Superior temporal gyrus (tissue), 1 donor: ENCODE measurements around the gene CCM2.

Experiments used
- DNase-seq: peaks from one replicate; pipeline ENCODE4 v3.0.0-alpha.2; 2016; ENCODE audit errors: extremely low spot score

Gene CCM2

GRCh38 chr7:45000093-45001032 is at the start of gene CCM2:
TSS of gene CCM2 (plus strand) at chr7:45000201. CDS start at chr7:45000334, 133 bp downstream.
- peak; percentile 32 for DNase-seq

GRCh38 chr7:44953156-44953555 is 46.8 kb upstream of the CCM2 start:
- no peak for DNase-seq

GRCh38 chr7:44955733-44956132 is 44.3 kb upstream of the CCM2 start:
- no peak for DNase-seq

DNA sequence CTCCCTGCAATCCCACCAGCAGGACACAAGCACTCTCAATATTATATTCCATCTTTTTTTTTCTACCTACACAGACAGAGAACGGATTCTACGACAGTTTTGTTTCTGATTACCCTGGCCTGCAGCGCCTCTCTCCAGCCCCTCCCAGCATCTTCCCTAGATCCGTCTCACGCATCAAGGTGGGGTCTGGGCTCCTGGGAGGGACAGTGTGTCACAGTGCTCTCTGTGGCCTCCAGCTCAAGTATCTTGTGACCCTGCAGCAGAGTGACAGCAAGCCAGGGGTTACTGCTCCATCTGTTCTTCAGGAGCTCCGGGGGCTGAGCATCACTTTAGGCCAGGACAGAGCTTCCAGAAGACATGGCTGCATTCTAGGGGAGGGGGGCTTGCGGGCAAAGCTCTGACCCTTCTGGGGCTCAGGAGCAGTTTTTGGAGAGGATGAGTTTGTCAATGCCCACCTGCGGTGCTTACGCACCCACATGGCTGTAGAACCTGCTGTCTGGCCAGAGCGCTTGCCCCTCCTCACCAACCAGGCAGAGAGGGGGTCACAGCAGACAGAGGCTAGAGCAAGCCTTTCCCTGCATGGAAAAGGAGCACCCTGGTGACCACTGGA is 43.7 kb upstream of the CCM2 start:
- no peak for DNase-seq

DNA sequence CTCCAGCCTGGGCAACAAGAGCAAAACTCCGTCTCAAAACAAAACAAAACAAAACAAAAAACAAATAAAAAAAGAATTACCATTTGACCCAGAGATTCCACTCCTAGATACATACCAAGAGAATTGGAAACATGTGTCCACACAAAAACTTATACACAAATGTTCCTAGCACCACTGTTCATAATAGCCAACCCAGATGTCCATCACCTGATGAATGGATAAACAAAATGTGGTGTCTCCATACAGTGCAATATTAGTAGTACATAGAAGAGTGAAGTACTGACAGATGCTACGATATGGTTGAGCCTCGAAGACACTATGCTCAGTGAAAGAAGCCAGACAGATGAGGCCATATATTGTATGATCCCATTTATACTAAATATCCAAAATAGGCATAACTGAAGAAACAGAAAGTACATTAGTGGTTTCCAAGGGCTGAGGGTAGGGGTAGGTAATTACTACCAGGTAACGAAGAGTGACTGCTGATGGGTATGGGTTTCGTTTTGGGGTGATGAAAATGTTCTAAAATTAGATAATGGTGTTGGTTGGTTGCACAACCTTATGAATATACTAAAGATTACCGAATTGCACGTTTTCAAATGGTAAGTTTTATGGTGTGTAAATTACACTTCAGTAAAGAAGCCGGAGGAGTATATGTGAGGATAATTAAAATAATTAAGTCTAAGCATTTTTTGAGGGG is 41.2 kb upstream of the CCM2 start:
- no peak for DNase-seq

DNA sequence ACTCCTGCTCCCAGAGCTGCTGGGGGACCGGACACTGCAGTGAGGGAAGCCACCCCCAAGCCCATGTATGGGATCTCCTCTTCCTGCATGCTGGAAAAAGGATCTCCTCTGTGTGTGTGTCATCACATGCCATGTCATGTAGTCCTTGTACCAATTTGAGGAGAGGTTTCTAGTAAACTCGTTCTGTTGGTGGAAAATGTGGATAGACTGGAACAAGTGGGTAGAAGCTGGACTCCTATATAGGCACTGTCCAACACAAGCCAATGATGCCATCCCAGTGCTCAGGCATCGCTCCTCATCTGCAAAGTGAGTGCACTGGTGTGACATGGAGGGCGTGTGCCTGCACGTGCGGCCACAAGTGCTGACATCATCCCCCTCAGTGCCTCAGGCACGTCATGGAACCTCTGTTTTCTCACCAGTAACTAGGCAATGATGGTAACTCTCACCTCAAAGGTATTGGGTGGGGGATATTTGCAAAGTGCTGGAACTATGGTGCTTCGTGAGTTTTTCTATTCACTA is 40.5 kb upstream of the CCM2 start:
- no peak for DNase-seq

DNA sequence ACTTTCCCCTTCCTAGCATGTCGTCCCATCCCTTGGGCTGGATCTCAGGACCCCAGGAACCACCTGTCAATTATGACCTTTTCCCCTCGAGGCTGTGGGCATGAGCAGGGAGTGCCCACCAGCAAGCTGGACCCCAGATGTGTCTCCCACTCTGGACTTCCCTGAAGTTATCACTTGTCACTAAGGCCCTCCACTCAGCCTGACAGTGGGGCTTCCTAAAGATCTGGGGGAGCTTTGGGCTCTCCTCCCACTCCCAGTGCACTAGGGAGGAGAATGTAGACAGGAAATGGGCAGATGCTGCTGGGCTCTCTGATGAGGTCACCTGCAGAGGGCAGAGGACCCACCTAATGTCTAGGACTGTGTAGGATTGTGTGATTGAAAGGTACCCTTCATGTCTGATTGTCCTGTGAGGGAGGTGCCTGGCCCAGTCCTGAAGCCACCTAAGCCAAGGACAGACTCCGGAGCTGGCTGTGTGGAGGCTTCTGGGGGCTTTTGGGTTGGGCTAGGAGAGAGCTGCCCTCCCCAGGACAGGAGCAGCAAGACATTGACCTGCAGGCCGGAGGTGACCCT is 39.9 kb upstream of the CCM2 start:
- DNase-seq, result no peak

DNA sequence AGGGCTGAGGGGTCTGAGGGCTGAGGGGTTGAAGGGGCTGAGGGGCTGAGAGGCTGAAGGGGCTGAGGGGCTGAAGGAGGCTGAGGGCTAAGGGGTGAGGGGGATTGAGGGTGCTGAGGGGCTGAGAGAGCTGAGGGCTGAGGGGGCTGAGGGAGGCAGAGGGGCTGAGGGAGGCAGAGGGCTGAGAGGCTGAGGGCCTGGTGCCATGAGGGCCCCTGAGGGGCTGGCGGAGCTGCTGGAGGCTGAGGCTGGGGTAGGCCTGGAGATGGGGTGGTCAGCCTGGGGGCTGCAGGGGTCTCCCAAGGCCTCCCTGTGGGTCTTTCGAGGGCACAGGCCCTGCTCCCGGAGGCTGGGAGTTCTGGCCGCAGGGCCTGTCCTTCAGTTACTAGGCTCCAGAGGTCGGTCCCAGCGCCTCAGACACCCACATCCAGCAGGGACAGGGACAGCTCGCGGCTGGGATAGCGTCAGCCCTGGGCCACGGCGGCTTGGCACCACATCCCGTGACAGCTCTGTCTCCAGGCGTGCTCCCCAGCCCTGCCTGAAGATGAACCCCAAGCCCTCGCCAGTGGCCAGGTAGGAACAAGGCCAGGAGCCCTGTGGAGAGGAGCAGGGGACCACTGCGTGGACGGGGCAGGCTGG is 38.0 kb upstream of the CCM2 start:
- no peak for DNase-seq

DNA sequence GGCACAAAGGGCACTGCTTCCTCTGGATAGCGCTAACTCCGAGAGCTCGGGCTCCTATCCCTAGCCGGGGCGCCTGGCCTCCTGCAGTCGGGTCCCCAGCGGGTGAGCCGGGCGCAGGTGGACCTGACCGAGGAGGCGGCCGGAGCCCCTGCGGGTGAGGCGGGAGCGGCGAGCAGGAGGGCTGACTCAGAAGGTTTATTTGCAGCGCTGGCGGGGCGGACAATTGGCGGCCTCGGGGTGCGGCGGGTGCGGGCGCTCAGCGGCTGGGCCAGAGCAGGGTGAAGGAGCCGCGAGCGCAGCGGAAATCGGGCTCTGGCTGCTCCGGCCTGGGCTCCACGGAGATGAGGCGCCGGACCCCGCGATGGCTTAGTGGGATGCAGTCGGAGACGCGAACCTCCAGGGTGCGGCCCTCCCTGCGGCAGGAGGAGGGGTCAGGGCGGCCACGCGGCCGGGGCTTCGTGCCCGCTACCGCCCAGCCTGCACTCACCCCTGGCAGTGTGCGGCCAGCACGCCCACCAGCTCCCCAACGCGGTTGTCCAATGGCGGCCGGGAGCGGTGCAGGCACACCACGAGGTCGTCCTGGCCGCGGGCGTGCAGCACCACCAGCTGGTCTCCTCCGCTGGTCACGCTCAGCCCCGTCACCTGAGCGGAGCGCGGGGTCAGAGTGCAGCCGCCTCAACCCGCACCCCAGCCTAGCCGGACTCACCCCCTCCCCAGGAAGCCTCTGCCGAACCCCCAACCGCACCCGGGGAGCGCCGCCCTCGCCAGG is 37.3 kb upstream of the CCM2 start:
- DNase-seq, result no peak

DNA sequence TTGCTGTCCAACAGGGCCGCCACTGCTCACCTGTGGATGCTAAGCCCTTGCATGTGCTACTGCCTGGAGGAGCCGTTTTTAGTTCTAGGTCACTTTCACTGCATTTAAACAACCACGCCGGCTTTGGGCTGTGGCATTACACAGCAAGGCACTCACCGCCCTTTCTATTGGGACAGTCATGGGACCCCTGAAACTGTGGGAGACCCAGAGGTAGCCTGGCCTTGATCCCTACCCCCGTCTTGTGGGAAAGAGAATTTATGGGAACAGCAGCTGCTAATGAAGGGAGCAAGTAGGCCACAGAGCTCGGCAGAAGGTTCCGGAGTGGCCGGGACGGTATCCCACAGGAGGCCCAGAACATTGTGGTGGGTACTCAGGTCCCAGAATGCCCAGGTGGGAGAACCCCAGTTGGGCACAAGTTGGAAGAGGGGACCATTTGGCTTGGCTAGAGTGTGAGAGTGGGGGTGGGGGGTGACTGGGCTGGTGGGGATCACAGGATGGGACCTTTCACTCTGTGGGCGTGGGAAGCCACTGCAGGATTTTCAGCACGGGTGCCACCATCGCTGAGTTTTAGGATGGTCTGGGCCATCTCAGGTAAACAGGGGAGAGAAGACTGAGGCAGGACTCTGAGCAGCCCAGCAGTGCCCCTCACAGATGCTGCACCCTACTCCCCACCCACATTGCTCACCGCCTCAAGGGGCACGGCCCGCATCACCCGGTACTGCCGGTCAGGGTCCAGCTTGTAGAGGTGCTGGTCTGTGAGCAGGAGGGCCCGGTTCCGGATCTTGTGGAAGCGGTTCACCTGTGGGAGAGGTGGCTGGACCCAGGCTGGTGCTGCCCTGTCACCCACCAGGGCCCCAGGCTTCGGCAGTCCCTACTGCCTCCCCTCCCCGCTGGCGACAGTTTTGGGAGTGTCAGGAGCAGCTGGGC is 36.4 kb upstream of the CCM2 start:
- DNase-seq, result no peak

DNA sequence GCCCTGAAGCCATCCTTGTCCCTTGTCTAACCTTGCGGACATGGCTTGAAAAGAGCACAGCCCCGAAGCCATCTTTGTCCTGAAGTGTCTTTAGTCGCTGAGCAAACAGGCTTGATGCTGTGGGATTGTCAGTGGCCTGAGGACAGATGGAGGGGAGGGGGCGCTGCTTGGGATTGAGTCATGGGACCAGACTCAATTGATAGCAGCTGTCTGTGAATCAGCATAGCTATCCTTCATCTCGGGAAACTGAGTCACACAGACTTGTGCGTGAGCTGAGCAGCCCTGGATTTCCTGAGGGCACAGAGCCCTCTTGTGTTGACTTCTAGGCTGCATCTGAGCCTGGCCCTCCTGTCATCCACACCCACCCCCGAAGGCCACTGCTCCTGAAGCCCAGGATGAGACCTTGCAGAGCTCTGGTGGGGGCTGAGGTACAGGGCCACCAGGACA is 35.6 kb upstream of the CCM2 start:
- DNase-seq, result no peak

DNA sequence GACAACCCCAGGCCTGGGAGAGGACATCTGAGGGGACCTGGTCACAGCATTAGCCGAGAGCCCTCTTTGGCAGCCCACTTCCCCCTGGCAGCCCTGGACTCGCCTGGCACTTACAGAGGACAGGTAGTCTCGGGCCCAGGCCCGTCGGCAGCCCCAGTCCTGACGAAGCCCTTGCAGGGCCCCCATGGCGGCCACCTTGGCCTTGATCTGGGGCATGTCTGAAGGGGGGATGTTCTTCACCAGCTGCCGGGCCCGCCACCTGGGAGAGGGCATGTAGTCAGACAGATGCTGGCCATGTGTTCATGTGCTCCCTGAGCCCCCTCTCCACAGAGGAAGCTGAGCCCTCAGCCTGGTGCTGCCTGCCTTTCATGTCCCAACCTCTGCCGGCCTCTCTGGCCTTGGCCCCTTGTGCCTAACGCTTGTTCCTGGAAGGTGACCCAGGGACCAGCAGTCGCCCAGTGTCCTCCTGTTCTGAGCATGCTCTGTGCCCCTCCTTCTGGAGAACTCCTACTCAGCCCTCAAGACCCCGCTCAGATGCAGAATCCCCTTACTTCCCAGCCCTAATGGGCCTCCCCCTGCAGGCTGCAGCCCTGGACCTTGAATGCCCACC is 35.1 kb upstream of the CCM2 start:
- no peak for DNase-seq

DNA sequence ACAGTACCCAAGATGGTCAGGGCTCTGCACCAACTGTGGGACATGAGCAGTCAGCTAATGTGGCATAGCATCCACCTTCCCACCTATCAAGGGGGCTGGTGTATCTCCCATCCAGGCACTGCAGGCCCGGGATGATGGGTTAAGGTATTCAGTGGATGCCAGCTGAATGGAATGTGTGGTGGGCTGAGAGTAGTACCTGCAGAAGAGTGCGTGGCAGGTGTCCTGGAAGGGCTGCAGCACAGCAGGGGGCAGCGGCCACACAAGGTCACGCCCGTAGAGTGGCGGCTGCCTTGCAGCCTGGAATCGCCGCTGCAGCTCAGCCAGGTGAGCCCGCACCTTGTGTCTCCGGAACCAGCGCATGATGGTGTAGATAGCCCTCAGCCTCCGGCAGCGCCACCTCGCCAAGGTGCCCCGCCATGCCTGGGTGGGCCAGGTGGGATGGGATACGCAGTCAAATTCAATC is 34.5 kb upstream of the CCM2 start:
- no peak for DNase-seq

- no peak for DNase-seq
Measured at GRCh38 chr7:44965937-44966730, 33.9 kb upstream of the CCM2 start.

- no peak for DNase-seq
Measured at GRCh38 chr7:44966731-44967538, 33.1 kb upstream of the CCM2 start.

DNA sequence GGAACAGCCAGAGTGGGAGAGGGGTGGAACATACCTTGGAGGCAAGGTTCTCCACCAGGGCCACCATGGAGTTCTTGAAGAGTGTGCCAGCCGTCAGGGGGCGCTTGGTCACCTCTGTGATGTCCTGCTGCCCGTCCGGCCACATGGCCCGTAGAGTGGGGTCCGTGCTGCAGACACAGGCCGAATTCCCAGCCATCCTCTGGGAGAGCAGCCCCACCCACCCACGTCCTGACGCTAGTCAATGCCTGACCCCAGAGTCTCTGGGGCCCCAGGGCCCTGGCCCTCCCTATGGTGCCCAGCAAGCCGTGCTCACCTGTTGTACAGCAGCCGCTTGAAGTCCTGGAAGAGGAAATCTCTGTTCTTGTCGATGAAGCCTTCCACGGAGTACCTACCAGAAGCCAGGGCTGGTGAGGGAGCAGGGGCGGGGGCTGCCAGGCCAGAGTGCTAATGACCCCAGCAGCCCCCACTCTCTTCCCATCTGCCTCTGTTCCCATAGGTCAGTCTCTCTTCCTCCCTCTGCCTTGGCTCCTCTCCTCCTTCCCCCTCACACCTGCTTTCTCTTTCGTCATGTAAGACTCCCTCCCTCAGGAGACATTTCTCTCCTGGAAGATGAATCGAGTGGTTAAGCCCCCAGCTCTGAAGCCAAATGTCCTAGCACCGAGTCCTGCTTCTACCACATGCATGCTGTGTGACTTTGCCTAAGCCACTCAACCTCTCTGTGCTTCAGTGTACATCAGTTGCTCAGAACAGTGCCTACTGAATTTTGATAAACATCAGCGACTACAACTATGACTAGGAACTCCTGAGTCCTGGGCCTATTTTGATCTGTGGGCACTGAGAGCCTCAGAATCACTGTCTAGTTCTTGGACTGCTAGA is 32.2 kb upstream of the CCM2 start:
- DNase-seq, result no peak
